AG10803 (cell line): Measurements from ENCODE around the gene CRYAB.
"Not testable (repeated sequence)": the region's sequence is repeated elsewhere in the genome, so short reads cannot be mapped to it uniquely, and the experiment has no call there.

ENCODE experiments used
- DNase-seq: peaks from one replicate; pipeline ENCODE4 v3.0.0; 2010; ENCODE audit warnings: low read depth
- H3K4me3 ChIP-seq: 2 replicates; pipeline ENCODE4 v1.5.1; 2011; ENCODE audit warnings: mild to moderate bottlenecking, low read length, control low read depth
- TF ChIP-seq, protein P1 (sequence below): conservative IDR thresholded peaks from 2 replicates; pipeline ENCODE4 v1.5.1; 2011; ENCODE audit warnings: mild to moderate bottlenecking, low read length, control low read depth, inconsistent platforms

CRYAB gene

DNA sequence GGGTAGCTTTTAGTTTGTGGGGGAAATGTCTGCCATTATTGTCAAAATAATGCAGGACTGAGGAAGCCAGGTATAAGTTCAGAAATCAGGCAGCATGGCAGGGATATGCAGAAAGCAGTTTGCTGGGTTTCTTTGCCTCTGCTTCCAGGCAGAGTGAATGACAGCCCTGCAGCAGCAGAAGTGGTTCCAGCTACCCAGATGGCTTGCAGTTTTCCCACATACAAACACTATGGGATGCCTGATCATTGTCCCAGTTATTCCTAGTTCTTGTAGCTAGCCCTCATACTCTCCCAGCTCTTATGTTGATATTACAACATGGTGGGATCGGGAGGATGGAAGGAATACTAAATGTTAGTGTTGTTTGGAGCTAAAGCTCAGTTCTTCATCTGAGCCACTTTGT is 22.7 kb upstream of the CRYAB start:
- no peak for DNase-seq
- TF ChIP-seq, protein P1, sequence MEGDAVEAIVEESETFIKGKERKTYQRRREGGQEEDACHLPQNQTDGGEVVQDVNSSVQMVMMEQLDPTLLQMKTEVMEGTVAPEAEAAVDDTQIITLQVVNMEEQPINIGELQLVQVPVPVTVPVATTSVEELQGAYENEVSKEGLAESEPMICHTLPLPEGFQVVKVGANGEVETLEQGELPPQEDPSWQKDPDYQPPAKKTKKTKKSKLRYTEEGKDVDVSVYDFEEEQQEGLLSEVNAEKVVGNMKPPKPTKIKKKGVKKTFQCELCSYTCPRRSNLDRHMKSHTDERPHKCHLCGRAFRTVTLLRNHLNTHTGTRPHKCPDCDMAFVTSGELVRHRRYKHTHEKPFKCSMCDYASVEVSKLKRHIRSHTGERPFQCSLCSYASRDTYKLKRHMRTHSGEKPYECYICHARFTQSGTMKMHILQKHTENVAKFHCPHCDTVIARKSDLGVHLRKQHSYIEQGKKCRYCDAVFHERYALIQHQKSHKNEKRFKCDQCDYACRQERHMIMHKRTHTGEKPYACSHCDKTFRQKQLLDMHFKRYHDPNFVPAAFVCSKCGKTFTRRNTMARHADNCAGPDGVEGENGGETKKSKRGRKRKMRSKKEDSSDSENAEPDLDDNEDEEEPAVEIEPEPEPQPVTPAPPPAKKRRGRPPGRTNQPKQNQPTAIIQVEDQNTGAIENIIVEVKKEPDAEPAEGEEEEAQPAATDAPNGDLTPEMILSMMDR = no peak
- no peak overlapping the region for H3K4me3 ChIP-seq

DNA sequence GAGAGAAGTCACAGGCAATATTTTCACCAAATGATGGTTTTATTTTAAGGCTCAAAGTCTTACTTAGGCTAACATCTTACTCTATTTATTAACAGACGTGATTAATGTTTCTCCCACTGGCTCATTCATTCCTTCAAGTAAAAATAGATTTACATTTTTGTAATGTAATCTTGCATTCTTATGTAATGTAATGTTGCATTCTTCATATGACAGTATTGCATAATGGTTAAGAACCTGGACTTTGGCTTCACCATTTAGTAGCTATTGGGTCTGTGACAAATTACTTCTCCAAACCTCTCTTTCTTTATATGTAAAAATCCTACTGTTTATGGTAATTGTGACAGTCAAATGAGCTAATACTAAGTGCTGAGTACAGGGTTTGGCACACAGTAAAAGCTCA is 22.3 kb upstream of the CRYAB start:
- DNase-seq = peak; percentile 56

DNA sequence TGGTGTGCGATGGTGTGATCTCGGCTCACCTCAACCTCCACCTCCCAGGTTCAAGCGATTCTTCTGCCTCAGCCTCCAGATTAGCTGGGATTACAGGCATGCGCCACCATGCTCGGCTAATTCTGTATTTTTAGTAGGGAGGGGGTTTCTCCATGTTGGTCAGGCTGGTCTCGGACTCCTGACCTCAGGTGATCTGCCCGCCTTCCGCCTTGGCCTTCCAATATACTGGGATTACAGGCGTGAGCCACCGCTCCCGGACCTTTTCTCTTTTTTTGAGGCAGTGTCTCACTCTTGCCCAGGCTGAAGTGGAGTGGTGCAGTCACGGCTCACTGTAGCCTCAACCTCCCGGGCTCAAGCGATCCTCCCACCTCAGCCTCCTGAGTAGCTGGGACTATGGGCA is 21.6 kb upstream of the CRYAB start:
- not testable (repeated sequence) for H3K4me3 ChIP-seq, DNase-seq

More for the DNA sequence above, 22.3 kb upstream of the CRYAB start:
- H3K4me3 ChIP-seq = no peak overlapping the region
- TF ChIP-seq, protein P1 = no peak

DNA sequence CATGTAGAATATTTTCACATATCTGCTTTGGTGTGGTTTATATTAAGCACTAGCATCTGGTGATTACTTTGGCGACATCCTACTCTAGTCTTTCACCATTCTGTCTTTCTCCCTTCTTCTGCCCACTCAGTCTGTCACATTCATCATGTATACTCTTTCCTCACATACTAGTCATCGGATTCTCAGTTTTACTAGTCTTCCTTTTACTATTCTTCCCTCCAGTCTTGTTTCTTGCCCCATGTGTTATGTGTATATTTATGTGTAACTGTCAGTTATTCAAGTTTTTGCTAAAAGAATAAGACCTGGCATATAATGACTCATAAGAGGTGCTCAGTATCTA is 21.0 kb upstream of the CRYAB start:
- DNase-seq = peak; percentile 55
- TF ChIP-seq, protein P1 = no peak
- no peak overlapping the region for H3K4me3 ChIP-seq

DNA sequence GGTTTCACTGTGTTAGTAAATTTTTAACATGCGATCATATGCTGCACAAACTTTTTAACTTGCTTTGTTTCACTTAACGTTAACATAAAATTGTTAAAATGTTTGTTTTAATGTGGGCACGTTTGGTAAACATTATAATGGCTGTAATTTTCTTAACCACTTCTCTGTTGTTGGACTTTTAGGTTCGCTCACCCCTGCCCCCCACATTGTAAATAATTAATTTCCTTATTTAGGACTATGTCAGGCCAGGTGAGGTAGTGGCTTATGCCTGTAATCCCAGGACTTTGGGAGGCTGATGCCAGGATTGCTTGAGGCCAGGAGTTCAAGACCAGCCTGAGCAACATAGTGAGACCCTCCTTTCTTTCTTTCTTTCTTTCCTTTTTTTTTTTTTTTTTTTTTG is 18.9 kb upstream of the CRYAB start:
- TF ChIP-seq, protein P1 = no peak
- no peak for DNase-seq
- no peak overlapping the region for H3K4me3 ChIP-seq

DNA sequence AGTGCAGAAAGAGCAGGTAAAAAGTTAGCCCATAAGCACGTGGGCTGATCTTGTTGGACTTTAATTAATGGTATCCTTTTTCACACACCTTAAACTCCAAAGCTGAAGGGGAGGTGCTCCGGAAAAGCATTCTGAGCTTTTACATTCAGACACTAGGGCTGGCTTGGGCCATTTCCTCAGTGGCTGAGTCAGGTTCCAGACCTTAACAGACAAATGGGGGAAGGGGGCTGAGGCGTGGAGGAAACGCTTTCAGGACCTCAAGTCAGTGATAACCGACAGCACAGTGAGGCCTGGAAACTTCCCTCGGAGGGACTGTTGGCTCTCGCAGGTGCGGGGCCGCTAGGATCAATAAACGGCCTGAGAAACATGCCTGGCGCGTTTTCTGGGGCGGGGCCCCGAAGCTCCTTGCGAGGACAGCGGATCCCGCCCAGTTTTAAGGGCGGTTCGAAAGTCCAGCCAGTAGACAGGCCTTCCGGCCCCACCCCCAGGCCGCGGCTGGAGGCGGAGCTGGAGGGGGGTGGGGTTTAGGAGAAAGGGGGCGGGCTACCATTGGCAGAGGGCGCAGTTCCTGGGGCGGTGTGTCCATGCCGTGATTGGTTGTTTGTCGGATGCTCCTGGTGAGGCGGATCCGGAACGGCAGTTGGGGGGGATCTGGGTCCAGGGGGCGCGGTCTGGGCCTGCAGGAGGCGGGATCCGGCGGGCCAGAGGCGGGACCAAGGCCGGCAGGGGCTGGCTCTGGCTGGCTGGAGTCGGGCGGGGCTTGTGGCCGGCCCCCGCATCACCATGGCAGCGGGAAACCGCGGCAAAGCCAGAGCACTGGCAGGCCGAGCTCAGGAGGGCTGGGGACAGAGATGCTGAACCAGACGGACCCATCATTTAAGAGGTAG is 15.2 kb upstream of the CRYAB start:
- TF ChIP-seq, protein P1 = peak; percentile 24; the same call in 1 of the 2 replicates
- peak; percentile 98 for DNase-seq
- peak overlapping the region; percentile 62 for H3K4me3 ChIP-seq

DNA sequence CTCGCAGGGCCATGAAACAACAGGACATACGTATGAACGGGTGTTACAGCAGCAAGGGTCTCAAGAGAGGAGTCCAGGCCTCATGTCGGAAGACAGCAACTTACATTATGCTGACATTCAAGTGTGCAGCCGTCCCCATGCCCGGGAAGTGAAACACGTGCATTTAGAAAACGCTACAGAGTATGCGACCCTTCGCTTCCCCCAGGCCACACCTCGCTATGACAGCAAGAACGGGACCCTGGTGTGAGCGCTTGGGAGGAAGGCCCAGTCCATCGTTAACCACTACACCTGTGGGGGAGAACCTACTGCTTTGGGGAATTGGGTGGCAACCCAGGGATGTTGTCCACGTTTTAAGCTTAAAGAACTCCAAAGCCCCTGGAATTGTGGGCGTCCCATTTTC is 14.4 kb upstream of the CRYAB start:
- H3K4me3 ChIP-seq = no peak overlapping the region
- TF ChIP-seq, protein P1 = no peak
- DNase-seq = no peak

DNA sequence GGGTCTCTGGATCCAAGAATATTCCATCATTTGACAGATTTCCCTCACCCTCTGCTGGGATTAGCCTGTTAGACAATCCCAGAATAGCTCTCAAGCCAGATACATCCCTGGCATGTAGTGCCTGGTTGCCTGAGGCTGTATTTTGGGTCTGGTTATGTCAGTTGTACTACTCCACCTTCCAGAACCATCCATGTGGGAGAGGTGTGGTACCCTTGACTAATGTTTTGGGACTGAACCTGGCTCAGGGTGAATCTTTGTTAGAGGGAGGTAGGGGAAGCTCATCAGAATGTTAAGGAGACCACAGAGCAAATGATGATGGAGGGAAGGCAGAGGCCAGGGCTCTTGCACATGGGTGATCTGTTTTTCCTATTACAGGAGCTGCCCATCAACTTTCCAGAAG is 12.4 kb upstream of the CRYAB start:
- no peak overlapping the region for H3K4me3 ChIP-seq
- TF ChIP-seq, protein P1 = no peak
- DNase-seq = no peak
